ENCODE results near the gene HBP1.
"Not testable (repeated sequence)": the region's sequence is repeated elsewhere in the genome, so short reads cannot be mapped to it uniquely, and the experiment has no call there.

HBP1 gene

DNA sequence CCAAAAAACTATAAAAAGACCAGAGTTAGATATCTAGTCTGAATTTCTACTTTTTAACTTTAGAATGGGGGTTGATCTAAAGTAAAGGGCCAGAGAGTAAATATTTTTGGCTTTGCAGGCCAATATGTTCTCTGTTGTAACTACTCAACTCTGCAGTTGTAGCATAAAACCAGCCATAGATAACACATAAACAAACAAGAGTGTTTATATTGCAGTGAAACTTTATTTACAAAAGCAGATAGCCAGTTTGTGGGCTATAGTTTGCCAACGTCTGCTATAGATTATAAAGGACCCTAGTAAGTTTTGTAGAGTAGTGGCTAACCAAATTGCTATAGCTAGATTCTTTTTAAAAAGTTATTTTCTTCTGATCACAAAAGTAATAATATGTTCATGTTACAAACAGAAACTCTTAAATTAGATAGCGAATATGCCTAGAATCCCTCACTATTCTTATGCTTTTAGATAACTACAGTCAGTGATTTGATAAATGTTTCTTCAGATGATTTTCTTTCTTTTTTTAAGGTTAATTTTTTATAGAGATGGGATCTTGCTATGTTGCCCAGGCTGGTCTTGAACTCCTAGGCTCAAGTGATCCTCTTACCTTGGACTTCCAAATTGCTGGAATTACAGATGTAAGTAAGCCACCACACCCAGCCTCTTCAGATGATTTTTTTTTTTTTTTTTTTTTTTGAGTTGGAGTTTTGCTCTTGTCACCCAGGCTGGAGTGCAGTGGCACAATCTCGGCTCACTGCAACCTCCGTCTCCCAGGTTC, 23.6 kb upstream of the HBP1 start:
- no peak for DNase-seq (ENCODE audit: insufficient read length)
- no peak for TF ChIP-seq POLR2A (IDR thresholded peaks at IDR 0.05; ENCODE audit: low read depth, low read length)
- FAIRE-seq, result no peak

- DNase-seq (ENCODE audit: insufficient read length), result no peak
Measured at GRCh38 chr7:107147464-107148393, 21.1 kb upstream of the HBP1 start.

DNA sequence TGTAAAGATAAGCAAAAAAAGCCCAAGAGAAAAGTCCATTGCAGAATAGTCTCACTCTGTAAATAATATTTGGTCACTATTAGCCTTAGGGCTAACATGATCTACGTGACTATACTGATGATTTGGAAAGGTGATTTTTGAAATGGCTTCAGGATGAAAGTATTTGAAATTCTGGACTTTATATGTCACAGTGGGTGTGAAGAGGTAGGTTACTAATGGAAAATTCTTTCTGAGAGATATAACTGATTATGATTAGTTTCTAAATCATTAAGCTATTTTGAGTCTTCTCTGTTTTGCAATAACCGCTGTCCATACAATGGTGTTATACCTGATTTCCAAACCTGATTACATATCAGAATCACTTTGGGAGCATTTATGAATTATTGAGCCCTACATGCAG, 20.1 kb upstream of the HBP1 start:
- DNase-seq (ENCODE audit: insufficient read length) (no peak), FAIRE-seq (no peak)
- no peak for TF ChIP-seq POLR2AphosphoS5 (IDR thresholded peaks at IDR 0.05; ENCODE audit: low read depth, low read length)
- TF ChIP-seq POLR2A (IDR thresholded peaks at IDR 0.05; ENCODE audit: low read depth, low read length), result no peak
- TF ChIP-seq TAF1 (IDR thresholded peaks at IDR 0.05; ENCODE audit: borderline replicate concordance, low read depth, low read length), result no peak

More at GRCh38 chr7:107147464-107148393, 21.1 kb upstream of the HBP1 start:
- TF ChIP-seq TAF1 (IDR thresholded peaks at IDR 0.05; ENCODE audit: borderline replicate concordance, low read depth, low read length), result no peak
- TF ChIP-seq POLR2A (IDR thresholded peaks at IDR 0.05; ENCODE audit: low read depth, low read length), result no peak
- TF ChIP-seq POLR2AphosphoS5 (IDR thresholded peaks at IDR 0.05; ENCODE audit: low read depth, low read length), result no peak
- peak; percentile 91 for FAIRE-seq

- FAIRE-seq (no peak), DNase-seq (ENCODE audit: insufficient read length) (no peak)
Measured at GRCh38 chr7:107149863-107150262, 18.9 kb upstream of the HBP1 start.

DNA sequence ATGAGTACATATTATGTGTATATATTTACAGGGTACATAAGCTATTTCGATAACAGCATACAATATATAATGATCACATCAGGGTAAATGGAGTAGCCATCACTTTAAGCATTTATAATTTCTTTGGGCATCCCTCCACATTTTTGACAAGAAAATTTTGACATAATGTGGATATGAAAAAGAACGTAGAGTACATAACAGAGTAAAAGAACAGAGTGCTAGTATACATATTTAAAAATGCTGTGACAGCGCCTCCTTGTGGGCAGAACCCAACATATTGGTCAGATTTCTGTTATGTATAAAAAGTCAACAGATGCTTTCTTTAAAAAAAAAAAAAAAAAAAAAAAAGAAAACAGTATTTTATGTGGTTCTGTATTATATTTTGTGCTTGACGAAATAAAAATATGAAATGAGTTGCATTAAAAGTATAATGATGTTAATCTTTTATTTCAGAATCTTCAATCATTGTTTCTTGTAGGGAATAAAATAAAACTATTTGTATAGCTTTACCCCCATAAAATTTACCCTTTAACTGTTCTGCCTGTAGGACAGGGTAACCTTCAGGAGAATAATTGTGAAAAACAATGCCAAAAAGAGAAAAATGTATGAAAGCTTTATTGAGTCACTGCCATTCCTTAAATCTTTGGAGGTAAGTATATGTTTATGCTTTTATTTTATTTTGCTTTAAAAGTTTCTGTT, 18.3 kb upstream of the HBP1 start:
- TF ChIP-seq POLR2A (IDR thresholded peaks at IDR 0.05; ENCODE audit: low read depth, low read length) (no peak), POLR2AphosphoS5 (IDR thresholded peaks at IDR 0.05; ENCODE audit: low read depth, low read length) (no peak), TAF1 (IDR thresholded peaks at IDR 0.05; ENCODE audit: borderline replicate concordance, low read depth, low read length) (no peak)
- DNase-seq (ENCODE audit: insufficient read length) (no peak), FAIRE-seq (no peak)

More at GRCh38 chr7:107149863-107150262, 18.9 kb upstream of the HBP1 start:
- TF ChIP-seq POLR2A (IDR thresholded peaks at IDR 0.05; ENCODE audit: low read depth, low read length) (no peak), TAF1 (IDR thresholded peaks at IDR 0.05; ENCODE audit: borderline replicate concordance, low read depth, low read length) (no peak), POLR2AphosphoS5 (IDR thresholded peaks at IDR 0.05; ENCODE audit: low read depth, low read length) (no peak)

DNA sequence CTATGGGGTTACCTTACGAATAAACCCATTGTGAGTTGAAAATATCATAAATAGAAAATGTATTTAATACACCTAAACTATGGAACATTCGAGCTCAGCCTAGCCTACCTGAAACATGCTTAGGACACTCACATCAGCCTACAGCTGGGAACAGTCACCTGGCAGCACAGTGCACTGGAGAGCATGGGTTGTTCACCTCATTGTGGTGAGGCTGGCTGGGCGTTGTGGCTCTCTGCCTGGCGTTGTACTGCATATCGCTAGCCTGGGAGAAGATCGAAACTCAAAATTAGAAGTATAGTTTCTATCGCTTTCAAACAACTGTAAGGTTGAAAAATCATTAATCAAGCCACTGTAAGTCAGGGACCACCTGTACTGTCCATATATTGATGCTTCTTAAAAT, 17.3 kb upstream of the HBP1 start:
- DNase-seq (ENCODE audit: insufficient read length) (no peak), FAIRE-seq (no peak)
- TF ChIP-seq POLR2AphosphoS5 (IDR thresholded peaks at IDR 0.05; ENCODE audit: low read depth, low read length) (no peak), POLR2A (IDR thresholded peaks at IDR 0.05; ENCODE audit: low read depth, low read length) (no peak), TAF1 (IDR thresholded peaks at IDR 0.05; ENCODE audit: borderline replicate concordance, low read depth, low read length) (no peak)

DNA sequence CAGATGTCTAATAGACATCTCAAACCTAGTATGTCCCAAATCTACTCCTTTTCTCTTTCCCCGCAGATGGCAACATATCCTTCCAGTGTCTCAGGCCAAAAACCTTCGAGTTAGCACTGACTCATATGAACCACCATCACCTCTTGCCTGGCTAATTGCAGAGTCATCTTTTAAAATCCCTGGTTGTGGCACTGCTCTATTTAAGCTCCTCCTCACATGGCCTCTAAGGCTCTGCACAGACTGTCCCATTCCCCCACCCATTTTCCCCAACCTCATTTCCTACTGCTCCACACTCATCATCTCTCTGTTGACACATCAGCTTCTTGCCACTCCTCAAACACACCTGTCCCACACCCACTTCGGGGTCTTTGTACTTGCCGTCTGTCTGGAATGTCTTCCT, 16.8 kb upstream of the HBP1 start:
- TF ChIP-seq POLR2A (IDR thresholded peaks at IDR 0.05; ENCODE audit: low read depth, low read length) (no peak), TAF1 (IDR thresholded peaks at IDR 0.05; ENCODE audit: borderline replicate concordance, low read depth, low read length) (no peak), POLR2AphosphoS5 (IDR thresholded peaks at IDR 0.05; ENCODE audit: low read depth, low read length) (no peak)
- no peak for DNase-seq (ENCODE audit: insufficient read length)
- FAIRE-seq, result no peak

- no peak for DNase-seq (ENCODE audit: insufficient read length)
- TF ChIP-seq POLR2A (IDR thresholded peaks at IDR 0.05; ENCODE audit: low read depth, low read length), result no peak
- TF ChIP-seq TAF1 (IDR thresholded peaks at IDR 0.05; ENCODE audit: borderline replicate concordance, low read depth, low read length), result no peak
- TF ChIP-seq POLR2AphosphoS5 (IDR thresholded peaks at IDR 0.05; ENCODE audit: low read depth, low read length), result no peak
- peak; percentile 14 for FAIRE-seq
Measured at GRCh38 chr7:107154826-107155225, 14.0 kb upstream of the HBP1 start.

GRCh38 chr7:107155726-107156125, 13.1 kb upstream of the HBP1 start:
- DNase-seq (ENCODE audit: insufficient read length); FAIRE-seq: not testable (repeated sequence)

GRCh38 chr7:107157091-107157490, 11.7 kb upstream of the HBP1 start:
- TF ChIP-seq POLR2A (IDR thresholded peaks at IDR 0.05; ENCODE audit: low read depth, low read length), result no peak
- TF ChIP-seq POLR2AphosphoS5 (IDR thresholded peaks at IDR 0.05; ENCODE audit: low read depth, low read length), result no peak
- TF ChIP-seq TAF1 (IDR thresholded peaks at IDR 0.05; ENCODE audit: borderline replicate concordance, low read depth, low read length), result no peak
- FAIRE-seq (no peak), DNase-seq (ENCODE audit: insufficient read length) (no peak)

DNA sequence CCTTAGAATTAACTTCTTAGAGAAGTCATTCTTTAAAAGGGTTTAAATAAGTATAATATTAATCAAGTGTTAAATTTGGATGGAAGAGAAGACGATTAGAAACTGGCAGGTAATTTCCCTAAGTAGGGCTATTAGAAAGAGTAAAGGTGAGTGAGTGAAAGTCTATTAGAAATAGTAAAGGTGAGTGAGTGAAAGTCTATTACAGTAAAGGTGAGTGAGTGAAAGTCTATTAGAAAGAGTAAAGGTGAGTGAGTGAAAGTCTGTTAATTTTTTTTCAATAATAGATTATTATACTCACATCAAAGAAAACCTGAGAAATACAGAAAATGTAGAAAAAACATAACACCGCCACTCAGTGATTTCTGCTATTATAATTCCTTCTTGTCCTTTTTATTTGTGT, 10.8 kb upstream of the HBP1 start:
- DNase-seq (ENCODE audit: insufficient read length) (no peak), FAIRE-seq (no peak)
- TF ChIP-seq POLR2AphosphoS5 (IDR thresholded peaks at IDR 0.05; ENCODE audit: low read depth, low read length) (no peak), POLR2A (IDR thresholded peaks at IDR 0.05; ENCODE audit: low read depth, low read length) (no peak), TAF1 (IDR thresholded peaks at IDR 0.05; ENCODE audit: borderline replicate concordance, low read depth, low read length) (no peak)

All from GM12892 (cell line).